Measurements from ENCODE around the gene FIBCD1.
A peak's percentile ranks its signal among the peaks of the same experiment; 100 is the strongest.

Gene FIBCD1, protein sequence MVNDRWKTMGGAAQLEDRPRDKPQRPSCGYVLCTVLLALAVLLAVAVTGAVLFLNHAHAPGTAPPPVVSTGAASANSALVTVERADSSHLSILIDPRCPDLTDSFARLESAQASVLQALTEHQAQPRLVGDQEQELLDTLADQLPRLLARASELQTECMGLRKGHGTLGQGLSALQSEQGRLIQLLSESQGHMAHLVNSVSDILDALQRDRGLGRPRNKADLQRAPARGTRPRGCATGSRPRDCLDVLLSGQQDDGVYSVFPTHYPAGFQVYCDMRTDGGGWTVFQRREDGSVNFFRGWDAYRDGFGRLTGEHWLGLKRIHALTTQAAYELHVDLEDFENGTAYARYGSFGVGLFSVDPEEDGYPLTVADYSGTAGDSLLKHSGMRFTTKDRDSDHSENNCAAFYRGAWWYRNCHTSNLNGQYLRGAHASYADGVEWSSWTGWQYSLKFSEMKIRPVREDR

GRCh38 chr9:130938652-130939404 is at the start of gene FIBCD1:
FIBCD1 (minus strand) TSS chr9:130939247; CDS start chr9:130938607, 640 bp downstream.
- DNase-seq (ENCODE audit: low read depth), result peak; percentile 42
- TF ChIP-seq, protein P1, sequence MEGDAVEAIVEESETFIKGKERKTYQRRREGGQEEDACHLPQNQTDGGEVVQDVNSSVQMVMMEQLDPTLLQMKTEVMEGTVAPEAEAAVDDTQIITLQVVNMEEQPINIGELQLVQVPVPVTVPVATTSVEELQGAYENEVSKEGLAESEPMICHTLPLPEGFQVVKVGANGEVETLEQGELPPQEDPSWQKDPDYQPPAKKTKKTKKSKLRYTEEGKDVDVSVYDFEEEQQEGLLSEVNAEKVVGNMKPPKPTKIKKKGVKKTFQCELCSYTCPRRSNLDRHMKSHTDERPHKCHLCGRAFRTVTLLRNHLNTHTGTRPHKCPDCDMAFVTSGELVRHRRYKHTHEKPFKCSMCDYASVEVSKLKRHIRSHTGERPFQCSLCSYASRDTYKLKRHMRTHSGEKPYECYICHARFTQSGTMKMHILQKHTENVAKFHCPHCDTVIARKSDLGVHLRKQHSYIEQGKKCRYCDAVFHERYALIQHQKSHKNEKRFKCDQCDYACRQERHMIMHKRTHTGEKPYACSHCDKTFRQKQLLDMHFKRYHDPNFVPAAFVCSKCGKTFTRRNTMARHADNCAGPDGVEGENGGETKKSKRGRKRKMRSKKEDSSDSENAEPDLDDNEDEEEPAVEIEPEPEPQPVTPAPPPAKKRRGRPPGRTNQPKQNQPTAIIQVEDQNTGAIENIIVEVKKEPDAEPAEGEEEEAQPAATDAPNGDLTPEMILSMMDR (conservative IDR thresholded peaks at IDR 0.05; ENCODE audit: low read length), result peak; percentile 12; the same call in 1 of the 2 replicates
- H3K4me3 ChIP-seq (ENCODE audit: low read length), result peak within 1 kb of the TSS; percentile 55

- no peak for DNase-seq (ENCODE audit: low read depth)
- H3K4me3 ChIP-seq (ENCODE audit: low read length), result no peak overlapping the region
- TF ChIP-seq, protein P1 (conservative IDR thresholded peaks at IDR 0.05; ENCODE audit: low read length), result no peak
Measured at GRCh38 chr9:130988400-130988747, 49.3 kb upstream of the FIBCD1 start.

- TF ChIP-seq, protein P1 (conservative IDR thresholded peaks at IDR 0.05; ENCODE audit: low read length), result no peak
- DNase-seq (ENCODE audit: low read depth), result peak; percentile 56
- no peak overlapping the region for H3K4me3 ChIP-seq (ENCODE audit: low read length)
Measured at GRCh38 chr9:130987738-130988399, 48.8 kb upstream of the FIBCD1 start.

GRCh38 chr9:130987054-130987453 is 48.0 kb upstream of the FIBCD1 start:
- TF ChIP-seq, protein P1 (conservative IDR thresholded peaks at IDR 0.05; ENCODE audit: low read length), result no peak
- no peak overlapping the region for H3K4me3 ChIP-seq (ENCODE audit: low read length)
- no peak for DNase-seq (ENCODE audit: low read depth)

DNA sequence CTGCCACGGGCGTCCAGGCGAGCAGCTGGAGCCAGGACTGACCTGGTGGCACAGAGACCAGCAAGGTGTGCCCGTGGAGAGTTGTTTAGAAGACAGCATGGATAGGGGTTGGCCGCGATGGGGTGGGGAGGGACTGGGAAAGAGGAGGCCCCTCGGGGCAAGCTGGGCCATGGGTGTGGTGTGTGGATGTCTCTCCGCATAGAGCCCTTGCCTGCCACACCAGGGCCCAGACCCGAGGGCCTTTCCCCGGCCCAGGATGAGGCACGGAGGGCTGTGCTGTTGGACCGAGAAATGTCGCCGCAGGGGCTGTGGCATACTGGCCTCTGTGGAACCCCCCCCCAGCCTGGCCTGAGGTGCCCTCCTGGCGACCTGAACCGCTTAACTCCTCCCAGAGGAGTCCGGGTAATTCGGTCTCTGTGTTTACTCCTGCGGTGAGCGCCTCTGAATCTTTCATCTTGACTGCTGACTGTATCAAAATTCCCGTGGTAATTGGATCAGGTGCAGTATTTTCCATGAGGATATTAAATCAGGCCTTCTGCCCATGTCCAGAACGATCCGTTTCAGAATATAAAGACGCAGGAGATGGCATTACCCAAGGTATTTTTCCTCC is 47.4 kb upstream of the FIBCD1 start:
- TF ChIP-seq, protein P1 (conservative IDR thresholded peaks at IDR 0.05; ENCODE audit: low read length), result no peak
- DNase-seq (ENCODE audit: low read depth), result no peak
- no peak overlapping the region for H3K4me3 ChIP-seq (ENCODE audit: low read length)

DNA sequence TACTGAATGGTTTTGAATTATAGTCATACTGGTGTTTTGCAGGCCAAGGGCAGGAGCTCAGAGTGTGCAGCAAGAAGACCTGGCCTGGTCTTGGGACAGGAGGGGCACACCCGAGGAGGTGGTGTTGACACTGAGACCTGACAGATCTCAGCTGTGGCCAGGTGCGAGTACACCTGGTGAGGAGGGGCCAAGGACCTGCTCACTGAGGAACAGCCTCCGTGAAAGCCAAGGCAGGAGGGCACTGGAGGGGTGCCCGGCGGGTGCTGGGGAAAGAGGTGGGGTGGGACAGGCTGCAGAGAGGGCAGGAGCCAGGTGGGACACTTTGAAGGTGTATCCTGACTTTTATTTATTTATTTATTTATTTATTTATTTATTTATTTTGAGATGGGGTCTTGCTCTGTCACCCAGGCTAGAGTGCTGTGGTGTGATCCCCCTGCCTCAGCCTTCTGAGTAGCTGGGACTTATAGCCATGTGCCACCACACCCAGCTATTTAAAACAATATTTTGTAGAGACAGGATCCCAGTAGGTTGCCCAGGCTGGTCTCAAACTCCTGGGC is 46.6 kb upstream of the FIBCD1 start:
- no peak for DNase-seq (ENCODE audit: low read depth)
- TF ChIP-seq, protein P1 (conservative IDR thresholded peaks at IDR 0.05; ENCODE audit: low read length), result no peak
- no peak overlapping the region for H3K4me3 ChIP-seq (ENCODE audit: low read length)
